Stimulated activated naive CD4-positive, alpha-beta T cell treated with Interleukin-2 at 50 U/mL for 16 hours (primary cell): Measurements from ENCODE around the gene PPARD.
"Not testable (repeated sequence)": the region's sequence is repeated elsewhere in the genome, so short reads cannot be mapped to it uniquely, and the experiment has no call there.

ENCODE experiments used
- DNase-seq: peaks from one replicate; lab custom pipeline; 2025; lab: John Stamatoyannopoulos, UW

PPARD gene

GRCh38 chr6:35438378-35439065 is 96.2 kb downstream of the PPARD start:
- not testable (repeated sequence) for DNase-seq

- DNase-seq, result no peak
Observed at GRCh38 chr6:35439308-35439707, 97.0 kb downstream of the PPARD start.

DNA sequence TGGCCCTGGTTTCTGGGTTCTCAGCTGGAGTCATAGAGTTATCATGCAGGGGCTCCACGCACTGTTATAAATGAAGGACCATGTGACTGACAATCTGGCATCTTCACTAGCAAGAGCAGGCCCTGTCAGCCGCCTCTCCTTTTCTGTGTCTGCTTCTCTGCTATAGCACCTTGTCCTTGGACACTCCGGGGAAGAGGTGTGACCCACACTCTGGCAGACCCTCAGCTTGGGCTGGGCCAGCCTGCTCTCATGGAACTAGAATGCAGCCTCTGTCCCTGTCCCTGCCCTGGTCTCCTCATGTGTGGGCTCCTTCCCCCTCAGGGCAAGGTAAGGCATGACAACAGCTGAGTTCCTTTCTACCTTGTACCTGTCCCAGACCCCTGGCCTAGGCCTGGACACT is 98.8 kb downstream of the PPARD start:
- no peak for DNase-seq

- DNase-seq, result no peak
Observed at GRCh38 chr6:35441642-35442041, 99.3 kb downstream of the PPARD start.

DNA sequence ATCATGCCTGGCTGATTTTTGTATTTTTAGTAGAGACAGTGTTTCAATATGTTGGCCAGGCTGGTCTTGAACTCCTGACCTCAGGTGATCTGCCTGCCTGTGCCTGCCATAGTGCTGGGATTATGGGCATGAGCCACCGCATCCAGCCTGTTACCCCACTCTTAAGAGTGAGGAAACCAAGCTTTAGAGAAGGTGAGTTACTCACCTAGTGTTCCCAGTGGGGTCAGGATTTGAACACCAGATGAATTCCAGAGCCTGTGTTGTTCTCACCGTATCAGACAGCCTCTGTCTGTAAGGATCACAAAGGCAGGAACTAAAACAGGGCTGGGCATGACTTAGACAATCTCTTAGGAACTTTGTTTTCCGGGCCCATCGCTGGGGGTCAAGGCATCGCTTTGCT is 100.3 kb downstream of the PPARD start:
- no peak for DNase-seq

DNA sequence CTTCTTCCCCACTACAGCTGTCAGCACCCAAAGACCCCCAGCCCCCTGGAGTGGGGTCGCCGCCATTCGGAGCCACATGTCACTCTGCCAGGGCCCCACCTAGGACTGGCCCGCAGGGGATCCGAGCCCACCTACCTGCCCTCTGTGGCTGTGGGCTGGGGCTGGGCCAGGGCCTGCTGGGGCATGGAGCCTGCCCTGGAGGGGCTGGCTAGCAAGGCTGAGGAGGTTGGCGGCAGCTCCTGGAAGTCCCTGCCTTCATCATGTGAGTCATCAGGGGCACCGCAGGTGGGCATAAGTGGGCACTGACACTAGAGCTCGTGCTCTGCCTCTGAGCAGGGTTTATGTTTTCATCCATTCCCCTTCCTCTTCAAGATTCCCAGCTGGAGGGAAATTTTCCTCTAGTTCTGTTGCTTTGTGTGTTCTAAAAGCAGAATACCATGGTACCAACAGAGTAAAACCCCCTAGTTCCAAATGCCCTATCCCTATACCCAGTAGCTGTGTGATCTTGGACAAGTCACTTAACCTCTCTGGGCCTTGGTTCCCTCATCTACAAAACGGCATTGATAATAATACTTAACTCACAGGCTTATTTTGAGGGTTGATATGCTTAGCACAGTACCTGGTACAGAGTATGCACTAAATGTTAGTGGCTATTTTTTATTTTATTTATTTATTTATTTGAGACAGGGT is 101.1 kb downstream of the PPARD start:
- no peak for DNase-seq

- no peak for DNase-seq
Observed at GRCh38 chr6:35445691-35446090, 103.3 kb downstream of the PPARD start.

DNA sequence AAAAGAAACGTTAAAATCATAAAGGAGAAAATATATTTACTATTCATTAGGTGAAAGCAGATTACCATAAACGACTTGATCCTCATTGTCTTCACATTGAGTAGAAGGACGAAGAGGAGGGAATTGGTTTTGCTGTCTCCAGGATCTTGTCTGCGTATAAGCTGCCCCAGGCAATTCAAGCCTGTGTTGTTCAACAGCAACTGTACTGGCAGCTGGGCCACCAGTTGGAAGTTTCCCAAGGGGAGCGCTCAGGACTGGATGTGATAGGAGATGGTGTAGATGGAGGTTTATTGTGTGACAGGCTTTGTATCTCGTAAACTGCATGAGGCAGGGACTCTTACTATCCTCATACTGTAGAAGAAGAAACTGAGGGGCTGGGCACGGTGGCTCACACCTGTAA is 105.8 kb downstream of the PPARD start:
- no peak for DNase-seq

GRCh38 chr6:35449287-35449881 is 107.0 kb downstream of the PPARD start:
- DNase-seq, result peak; percentile 22

DNA sequence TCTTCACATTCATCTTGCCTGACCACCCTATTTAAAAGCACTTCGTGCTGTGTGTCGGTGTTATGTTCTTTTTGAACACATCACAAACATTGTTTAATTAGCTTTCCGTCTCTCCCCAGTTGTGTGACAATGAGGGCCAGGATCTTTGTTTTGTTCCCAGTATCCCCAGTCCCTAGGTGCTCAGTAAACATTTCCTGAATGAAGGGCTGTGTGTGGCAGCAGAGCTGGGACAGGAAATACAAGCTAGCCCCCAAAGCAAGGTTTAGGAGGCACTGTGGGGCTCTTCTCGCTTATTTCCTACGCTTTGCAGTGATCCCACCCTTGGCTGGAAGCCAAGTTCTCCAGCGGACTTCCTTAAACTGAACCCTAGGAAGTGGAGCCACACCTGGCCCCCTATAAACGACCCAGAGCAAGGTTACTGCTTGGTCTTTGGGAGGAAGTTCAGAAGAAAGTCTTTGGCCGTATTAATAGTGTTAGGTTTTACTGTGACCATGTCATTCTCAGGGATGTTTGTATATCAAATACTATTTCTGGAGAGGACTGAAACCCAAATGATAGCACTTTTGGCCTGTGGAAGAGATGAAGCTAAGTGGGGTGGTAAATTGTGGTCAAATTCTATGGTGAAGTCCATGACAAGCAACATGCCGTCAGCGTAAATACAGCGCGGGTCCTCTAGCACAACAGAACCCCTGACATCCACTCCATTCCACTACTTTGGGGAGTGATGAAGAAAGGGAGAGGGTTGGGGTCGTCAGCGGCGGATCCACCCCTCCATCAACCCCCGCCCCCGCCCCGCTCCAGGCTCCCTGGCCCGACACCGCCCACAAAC is 109.2 kb downstream of the PPARD start:
- DNase-seq, result no peak

DNA sequence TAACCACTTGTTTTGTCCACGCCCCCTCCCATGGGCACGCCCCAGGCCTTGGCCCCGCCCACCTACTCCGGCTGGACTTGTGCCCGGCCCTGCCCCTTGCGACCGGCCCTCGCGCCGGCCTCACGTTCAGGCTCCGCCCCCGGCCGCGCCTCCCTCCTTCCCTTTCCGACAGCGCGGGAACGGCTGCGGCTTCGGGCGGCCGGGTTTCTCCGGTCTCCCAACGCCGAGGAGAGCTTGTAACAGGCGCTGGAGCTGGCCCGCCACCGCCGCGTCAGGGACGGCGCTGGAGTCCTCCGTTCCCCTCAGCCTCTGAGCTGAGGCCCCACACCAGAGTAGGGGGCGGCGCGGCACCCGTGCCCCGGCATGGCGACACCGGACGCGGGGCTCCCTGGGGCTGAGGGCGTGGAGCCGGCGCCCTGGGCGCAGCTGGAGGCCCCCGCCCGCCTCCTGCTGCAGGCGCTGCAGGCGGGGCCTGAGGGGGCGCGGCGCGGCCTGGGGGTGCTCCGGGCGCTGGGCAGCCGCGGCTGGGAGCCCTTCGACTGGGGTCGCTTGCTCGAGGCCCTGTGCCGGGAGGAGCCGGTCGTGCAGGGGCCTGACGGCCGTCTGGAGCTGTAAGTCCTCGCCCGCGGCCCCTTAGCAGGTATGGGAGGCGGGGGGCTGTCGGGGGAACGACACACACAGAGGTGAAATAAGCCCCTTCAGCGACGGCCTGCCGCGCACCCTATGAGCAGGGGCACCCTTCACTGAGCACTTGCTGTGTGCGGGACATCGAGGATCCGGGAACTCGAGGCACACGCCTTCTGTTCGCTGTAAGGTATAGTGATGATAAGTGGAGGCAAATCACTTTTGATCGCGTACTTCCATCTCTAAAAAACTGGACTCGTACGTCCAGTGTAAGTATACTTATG is 110.1 kb downstream of the PPARD start, which contains the start of gene FANCE:
FANCE (plus strand) TSS at position 156 of the 908 bp plus-strand sequence; CDS start at position 364, 208 bp downstream.
- DNase-seq, result peak; percentile 87

DNA sequence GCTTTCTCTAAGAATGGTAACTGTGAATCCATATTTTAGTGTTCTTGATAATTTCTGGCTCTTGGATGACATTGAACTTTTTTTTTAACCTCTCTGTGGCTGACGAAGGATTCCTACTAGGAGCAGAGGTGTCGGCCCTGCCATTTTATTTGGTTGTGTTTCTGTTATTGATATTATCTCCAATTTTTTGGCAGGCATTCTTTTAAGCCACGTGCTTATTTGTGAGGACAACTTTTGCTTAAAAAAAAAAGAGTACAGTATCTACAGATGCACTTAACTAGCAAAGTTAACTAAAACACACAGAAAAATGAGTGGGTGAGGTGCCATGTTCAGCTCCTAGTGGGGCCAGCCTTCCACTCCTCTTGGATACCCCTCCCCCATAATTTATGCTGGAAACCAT is 110.9 kb downstream of the PPARD start:
- no peak for DNase-seq

GRCh38 chr6:35454391-35455110 is 112.2 kb downstream of the PPARD start:
- no peak for DNase-seq

DNA sequence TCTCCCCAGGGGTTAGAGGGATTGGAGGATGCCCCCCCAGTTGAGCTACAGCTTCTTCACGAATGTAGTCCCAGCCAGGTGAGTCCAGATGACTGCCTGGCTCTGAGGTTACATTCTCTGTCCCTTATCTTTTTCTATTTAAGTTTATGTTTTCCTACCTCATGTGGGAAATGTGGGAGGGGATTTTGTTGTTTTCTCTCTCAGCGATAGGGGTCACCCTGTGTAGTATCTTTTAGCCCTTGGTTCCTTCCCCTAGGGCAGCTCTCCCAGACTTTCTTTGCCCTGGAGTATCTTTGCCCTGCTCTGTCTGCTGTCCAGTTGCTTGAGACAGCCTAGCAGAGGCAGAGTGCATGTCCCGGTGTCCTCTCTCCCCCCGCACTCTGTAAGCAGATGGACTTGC is 115.5 kb downstream of the PPARD start:
- no peak for DNase-seq

DNA sequence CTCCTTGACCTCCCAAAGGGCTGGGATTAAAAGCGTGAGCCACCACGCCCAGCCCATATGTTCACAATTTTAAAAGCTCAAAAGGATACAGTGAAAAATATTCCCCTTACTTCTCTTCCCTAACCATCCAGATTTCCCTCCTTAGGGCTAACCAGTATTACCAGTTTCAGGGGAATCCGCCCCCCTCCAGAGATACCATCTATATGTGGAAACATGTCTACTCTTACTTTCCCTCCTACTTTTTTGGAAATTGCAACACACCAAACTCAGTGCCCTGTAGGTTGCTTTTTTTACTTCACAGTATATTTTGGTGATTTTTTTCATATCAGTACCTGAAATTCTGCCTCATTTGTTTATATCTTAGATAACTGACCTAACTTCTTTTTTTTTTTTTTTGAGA is 118.9 kb downstream of the PPARD start:
- no peak for DNase-seq

DNA sequence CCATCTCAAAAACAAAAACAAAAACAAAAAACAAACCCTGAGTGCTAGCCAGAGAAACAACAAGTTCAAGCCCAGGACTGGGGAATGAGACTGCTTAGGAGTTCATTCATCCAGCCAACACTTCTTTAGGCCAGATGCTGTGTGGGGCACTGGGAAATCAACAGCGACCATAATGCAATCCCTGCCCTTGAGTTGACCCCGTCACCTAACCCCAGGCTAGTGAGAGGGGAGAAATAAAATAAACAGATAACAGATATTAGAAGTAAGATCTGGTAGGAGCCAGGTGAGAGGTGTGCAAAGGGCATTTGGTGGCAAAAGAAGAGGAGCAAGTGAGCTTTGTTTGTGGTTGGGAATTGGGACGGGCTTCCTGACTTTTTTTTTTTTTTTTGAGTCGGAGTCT is 120.9 kb downstream of the PPARD start:
- no peak for DNase-seq

DNA sequence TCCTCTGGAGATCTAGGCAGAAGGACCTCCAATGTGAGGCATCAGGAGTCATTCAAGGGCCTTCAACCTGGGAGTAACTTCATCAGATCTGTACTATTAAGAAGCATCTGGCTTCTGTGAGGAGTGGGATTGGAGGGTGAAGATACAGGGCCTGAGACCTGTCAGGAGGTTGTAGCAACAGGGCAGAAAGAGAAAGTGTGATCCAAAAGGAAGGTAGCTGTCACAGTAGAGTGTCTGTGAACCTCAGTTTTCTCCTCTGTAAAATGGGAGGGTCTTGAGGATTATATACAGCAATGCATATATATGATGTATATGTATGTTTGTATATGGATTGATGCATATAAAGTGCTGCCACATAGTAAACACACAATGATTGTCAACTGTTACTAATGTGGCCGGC is 123.3 kb downstream of the PPARD start:
- no peak for DNase-seq

DNA sequence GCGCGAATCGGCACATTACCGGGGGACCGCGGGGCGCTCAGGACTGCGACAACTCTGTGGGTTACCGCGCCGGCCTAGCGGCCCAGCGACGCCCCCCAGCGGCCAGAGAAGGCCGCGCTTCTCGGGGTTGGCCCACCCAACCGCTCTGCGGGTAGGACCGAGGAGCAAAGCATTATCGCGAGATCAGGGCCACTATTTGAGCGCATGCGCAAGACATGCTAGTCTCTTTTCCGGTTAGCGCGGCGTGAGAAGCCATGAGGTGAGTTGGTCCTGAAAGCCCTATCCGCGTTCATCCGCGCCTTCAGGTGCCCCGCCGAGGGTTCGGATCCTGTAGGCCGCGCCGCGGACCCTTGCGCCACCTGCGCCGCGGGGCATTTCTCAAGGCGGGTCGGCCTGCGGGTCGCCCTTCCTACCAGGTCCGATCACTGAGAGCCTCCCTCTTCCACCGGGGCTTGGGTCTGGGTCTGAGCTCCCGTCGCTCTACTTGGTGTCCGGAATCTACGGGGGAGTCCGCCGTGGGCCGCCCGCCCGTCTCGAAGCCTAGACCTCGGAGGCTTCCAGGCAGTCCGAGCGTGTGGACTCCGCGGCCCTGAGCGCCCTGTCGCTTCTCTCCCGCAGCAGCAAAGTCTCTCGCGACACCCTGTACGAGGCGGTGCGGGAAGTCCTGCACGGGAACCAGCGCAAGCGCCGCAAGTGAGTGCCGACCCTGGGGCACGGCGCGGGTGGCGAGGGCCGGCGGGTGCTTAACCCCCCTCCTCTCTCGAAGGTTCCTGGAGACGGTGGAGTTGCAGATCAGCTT is 126.0 kb downstream of the PPARD start, which contains the start of gene RPL10A:
RPL10A (plus strand) TSS at position 221 of the 799 bp plus-strand sequence; CDS start at position 255, 34 bp downstream.
- peak; percentile 92 for DNase-seq

- no peak for DNase-seq
Observed at GRCh38 chr6:35468980-35469750, 126.8 kb downstream of the PPARD start.
